ENCODE data around the gene SHROOM2.
A peak's percentile ranks its signal among the peaks of the same experiment; 100 is the strongest.

SHROOM2 gene

DNA sequence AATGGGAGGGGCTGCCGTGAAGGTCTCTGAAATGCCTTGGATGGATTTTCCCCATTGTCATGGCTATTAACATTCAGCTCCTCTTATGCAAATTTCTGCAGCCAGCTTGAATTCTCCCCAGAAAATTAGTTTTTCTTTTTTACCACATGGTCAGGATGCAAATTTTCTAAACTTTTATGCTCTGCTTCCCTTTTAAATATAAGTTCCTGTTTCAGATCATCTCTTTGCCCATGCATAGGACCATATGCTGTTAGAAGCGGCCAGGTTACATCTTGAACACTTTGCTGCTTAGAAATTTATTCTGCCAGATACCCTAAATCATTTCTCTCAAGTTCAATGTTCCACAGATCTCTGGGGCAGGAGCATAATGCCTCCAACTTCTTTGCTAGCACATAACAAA lies 167.2 kb downstream of the SHROOM2 start:
- no peak for TF ChIP-seq POLR2A (IDR thresholded peaks at IDR 0.05; ENCODE audit: low read length)
- no peak for TF ChIP-seq GATA1 (IDR thresholded peaks at IDR 0.05; ENCODE audit: low read depth, low read length)
- no peak for DNase-seq

DNA sequence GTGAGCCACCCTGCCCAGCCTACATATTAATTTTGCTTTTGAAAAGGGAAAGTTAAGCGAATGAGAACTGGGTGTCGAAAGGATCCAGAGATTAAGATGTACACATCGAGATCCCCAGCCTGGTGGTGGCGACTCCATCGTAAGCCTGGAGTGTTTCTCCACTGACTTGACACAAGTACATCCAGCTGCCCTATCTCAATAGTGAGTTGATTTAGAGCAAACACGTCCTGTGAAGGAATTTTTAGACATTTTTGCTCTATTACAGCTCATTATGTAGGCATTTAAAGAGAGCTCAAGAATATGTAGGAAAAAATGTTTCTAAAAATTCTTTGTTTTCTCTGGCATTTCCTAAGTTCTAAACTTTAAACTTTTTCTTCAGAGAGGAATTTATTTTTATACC lies 169.3 kb downstream of the SHROOM2 start:
- DNase-seq, result no peak
- TF ChIP-seq POLR2A (IDR thresholded peaks at IDR 0.05; ENCODE audit: low read length) (no peak), GATA1 (IDR thresholded peaks at IDR 0.05; ENCODE audit: low read depth, low read length) (no peak)

DNA sequence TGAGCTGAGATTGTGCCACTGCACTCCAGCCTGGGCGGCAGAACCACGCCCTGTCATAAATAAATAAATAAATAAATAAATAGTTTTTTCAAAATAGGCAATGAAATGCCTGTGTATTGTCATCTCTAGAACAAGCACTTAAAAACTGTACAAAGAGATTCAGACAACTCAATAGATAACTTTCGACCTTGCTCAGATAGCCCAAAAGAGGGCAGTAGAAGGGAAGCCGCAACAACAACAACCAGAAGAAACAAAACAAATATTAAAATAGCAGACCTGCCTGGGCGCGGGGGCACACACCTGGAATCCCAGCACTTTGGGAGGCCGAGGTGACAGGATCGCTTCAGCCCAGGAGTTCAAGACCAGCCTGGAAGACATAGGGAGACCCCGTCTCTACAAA lies 171.5 kb downstream of the SHROOM2 start:
- TF ChIP-seq POLR2A (IDR thresholded peaks at IDR 0.05; ENCODE audit: low read length) (no peak), GATA1 (IDR thresholded peaks at IDR 0.05; ENCODE audit: low read depth, low read length) (no peak)
- no peak for DNase-seq

DNA sequence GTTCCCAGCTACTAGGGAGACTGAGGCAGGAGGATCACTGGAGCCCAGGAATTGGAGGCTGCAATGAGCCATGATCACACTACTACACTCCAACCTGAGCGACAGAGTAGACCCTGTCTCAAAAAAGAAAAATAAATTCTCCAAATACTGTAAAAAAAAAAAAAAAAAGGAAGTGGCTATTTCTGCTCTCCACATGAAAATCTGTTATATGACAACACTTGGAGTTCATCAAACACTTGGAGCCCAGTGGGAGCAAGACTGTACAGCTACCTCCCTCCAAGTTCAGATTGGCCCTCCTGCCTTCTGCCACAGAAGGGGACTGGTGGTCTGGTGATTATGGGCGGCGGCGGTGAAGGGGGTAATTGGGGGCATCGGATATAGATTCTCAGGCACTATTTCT lies 172.0 kb downstream of the SHROOM2 start:
- TF ChIP-seq POLR2A (IDR thresholded peaks at IDR 0.05; ENCODE audit: low read length), result no peak
- no peak for TF ChIP-seq GATA1 (IDR thresholded peaks at IDR 0.05; ENCODE audit: low read depth, low read length)
- DNase-seq, result no peak

DNA sequence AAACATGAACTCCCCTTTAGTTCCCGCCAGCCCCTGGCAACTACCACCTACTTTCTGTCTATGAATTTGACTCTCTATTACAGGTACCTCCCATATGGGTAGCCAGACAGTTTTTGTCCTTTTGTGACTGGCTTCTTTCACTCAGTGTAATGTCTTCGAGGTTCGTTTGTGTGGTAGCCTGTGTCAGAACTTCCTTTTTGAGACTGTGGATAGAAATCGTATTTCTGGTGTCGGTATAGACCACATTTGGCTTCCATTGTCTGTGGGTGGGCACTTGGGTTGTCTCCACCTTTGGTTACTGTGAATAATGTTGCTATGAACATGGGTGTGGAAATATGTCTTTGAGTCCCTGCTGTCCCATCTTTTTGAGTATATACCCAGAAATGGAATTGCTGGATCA lies 175.5 kb downstream of the SHROOM2 start:
- TF ChIP-seq POLR2A (IDR thresholded peaks at IDR 0.05; ENCODE audit: low read length), result no peak
- TF ChIP-seq GATA1 (IDR thresholded peaks at IDR 0.05; ENCODE audit: low read depth, low read length), result no peak
- no peak for DNase-seq

DNA sequence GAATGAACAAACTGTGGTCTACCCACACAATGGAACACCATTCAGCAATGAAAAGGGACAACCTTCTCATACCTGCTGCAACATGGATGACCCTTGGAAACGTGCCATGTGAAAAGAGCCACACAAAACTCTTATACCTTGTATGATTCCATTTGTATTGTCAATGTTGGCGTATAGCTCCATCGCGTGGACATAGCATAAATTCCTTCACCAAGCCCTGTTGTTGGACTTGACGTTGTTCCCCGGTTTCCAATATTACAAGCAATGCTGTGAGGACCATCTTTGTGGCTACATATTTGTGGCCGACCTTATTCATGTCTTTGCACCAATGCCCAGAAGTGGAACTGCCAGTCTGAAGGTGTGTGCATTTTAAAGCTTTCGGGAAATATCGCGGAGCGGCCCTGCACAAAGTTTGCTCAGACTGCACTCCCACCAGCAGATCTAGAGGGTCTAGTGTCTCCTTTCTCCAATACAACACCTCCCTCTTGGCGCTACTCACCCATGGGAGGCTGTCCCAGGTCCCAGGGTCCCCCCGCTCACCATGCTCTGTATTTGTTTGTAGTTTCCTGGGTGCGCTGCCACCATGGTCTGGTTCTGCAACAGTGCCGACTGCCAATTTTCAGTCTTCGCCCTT lies 180.7 kb downstream of the SHROOM2 start, which contains the start of gene CLDN34:
Gene CLDN34 (plus strand): TSS at position 584 of the 634 bp plus-strand sequence. CDS start 0 bp downstream, at position 584.
- TF ChIP-seq GATA1 (IDR thresholded peaks at IDR 0.05; ENCODE audit: low read depth, low read length), result no peak
- TF ChIP-seq POLR2A (IDR thresholded peaks at IDR 0.05; ENCODE audit: low read length), result no peak
- no peak for DNase-seq

DNA sequence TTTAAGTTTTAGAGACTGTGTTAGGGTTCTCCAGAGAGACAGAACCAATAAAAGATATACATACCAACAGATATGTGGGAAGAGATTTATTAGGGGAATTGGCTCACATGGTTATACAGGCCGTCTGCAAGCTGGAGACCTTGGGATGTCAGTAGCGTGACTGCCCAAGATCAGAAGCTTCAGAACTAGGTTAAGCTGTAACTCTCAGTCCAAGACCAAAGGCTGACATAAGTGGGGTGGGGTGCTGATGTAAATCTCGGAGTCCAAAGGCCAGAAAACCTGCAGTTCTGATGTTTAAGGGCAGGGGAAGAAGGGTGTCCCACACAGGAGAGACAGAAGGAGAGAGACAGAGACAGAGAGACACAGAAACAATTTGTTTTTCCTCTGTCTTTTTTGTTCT lies 191.4 kb downstream of the SHROOM2 start:
- no peak for DNase-seq
- TF ChIP-seq POLR2A (IDR thresholded peaks at IDR 0.05; ENCODE audit: low read length), result no peak
- TF ChIP-seq GATA1 (IDR thresholded peaks at IDR 0.05; ENCODE audit: low read depth, low read length), result no peak

DNA sequence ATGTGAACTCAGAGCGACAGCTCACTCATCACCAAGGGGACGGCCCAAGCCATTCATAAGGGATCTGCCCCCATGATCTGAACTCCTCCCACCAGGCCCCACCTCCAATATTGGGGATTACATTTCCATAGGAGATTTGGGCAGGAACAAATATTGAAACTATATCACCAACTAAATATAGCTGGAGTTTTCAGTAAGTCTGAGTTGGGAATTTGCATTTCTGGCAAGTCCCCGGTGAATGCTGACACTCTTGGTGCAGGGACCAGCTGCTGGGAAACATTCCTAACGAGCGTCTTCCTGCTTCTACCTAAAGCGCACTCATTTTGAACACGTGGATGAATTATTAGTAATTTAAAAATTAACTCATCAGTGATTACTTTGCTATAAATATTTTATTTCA lies 194.2 kb downstream of the SHROOM2 start:
- TF ChIP-seq POLR2A (IDR thresholded peaks at IDR 0.05; ENCODE audit: low read length), result no peak
- DNase-seq, result no peak

DNA sequence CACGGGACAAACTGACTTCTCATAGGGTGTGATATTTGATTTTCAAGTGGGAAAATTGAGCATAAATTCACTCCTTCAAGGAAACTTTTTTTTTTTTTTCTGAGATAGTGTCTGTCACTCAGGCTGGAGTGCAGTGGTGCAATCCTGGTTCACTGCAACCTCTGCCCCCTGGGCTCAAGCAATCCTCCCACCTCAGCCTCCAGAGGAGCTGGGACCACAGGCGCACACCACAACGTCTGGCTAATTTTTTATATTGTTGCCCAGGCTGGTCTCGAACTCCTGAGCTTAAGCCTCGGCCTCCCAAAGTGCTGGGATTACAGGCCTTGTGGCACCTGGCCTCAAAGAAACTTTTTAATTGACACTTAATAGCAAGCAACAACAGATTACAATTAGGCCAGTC lies 194.7 kb downstream of the SHROOM2 start:
- DNase-seq, result no peak
- no peak for TF ChIP-seq GATA1 (IDR thresholded peaks at IDR 0.05; ENCODE audit: low read depth, low read length)
- no peak for TF ChIP-seq POLR2A (IDR thresholded peaks at IDR 0.05; ENCODE audit: low read length)

DNA sequence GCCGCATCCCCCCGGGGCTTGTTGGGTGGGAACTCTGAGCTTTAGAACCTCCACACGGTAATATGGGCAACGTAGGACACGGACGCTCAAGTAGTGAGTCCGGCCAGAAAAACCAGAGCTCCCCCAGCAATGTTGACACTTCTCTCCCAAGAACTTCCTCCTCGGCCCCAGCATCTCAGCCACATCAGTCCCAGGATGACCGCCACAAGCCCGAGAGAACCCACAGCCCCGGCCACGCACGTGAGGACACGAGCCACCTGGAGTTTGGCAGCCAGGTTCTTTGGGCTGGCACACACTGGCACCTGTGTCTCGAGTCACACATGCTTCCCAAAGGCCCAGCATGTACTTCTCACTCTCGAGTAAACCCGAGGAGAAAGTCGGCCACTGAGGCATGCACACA lies 197.2 kb downstream of the SHROOM2 start:
- no peak for DNase-seq
- no peak for TF ChIP-seq POLR2A (IDR thresholded peaks at IDR 0.05; ENCODE audit: low read length)
- TF ChIP-seq GATA1 (IDR thresholded peaks at IDR 0.05; ENCODE audit: low read depth, low read length), result no peak

DNA sequence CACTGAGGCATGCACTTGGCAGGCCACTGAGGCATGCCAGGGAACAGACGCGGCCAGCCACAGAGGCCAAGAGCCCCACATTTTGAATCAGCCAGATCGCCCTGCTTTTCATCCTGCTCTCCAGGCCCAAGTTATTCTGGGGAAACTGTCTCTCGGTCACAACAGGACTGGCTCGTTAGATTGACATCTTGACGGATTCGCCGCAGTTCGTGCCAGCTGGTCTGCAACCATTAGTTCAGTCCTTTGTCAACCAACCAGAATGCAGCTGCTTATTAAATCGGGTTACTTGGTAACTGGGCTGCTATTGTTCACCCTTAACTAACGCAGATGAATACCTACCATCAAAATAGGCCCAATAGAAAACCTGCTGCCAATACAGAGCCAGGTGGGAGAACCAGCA lies 197.6 kb downstream of the SHROOM2 start:
- TF ChIP-seq POLR2A (IDR thresholded peaks at IDR 0.05; ENCODE audit: low read length) (no peak), GATA1 (IDR thresholded peaks at IDR 0.05; ENCODE audit: low read depth, low read length) (no peak)
- no peak for DNase-seq

DNA sequence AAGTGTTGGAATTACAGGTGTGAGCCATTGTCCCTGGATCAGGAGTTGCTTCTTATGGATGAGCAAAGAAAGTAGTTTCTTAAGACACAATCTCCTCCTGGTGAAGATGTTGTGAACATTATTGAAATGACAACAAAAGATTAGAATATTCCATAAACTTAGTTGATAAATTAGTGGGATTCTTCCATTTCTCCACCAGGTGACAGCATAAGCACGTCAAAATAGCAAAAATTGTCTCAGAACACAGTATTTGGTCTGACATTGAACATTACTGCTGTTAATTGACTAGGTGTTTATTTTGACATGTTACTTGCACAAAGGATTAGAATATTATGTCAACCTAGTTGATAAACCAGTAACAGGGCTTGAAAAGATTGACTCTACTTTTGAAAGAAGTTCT lies 202.5 kb downstream of the SHROOM2 start:
- TF ChIP-seq GATA1 (IDR thresholded peaks at IDR 0.05; ENCODE audit: low read depth, low read length), result no peak
- no peak for TF ChIP-seq POLR2A (IDR thresholded peaks at IDR 0.05; ENCODE audit: low read length)
- DNase-seq, result peak; percentile 8 to 49

DNA sequence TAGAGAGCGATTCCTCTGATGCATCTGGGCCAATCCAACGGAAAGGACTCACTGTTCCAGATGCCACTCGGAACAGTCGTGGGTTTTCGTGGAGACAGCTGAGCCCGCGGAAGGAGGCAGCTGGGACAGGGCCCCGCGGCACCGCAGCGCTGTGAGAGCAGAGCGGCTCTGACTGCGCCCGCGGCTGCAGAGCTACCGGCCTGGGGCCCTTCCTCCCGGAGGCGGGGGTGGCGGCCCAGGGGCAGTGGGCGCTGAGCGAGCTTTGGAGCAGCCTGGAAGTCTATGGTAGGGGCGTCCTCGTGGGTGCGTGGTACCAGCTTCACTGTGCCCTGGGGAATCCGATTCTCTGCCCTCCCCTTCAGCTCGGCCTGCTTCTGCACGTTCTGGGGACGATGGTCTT lies 205.8 kb downstream of the SHROOM2 start:
- TF ChIP-seq POLR2A (IDR thresholded peaks at IDR 0.05; ENCODE audit: low read length) (no peak), GATA1 (IDR thresholded peaks at IDR 0.05; ENCODE audit: low read depth, low read length) (no peak)
- no peak for DNase-seq

DNA sequence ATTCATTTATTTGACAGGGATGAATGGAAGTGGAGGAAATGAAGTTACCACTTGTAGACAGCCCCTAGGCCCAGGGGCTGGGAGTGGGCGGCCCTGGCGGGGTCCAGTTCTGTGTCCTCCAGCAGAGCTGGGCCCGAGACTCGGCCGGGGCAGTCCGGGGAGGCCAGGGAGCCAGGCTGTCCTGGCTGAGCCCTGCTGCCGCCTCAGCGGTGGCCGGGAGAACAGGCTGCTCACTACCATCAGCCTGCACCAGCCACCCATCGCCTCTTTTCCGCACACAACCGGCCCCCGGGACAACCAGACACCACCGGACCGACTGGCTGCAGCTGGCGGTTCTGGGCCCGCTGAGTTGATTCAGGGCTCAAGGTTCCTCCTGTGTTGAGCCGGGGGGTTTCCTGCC lies 206.5 kb downstream of the SHROOM2 start:
- TF ChIP-seq POLR2A (IDR thresholded peaks at IDR 0.05; ENCODE audit: low read length) (no peak), GATA1 (IDR thresholded peaks at IDR 0.05; ENCODE audit: low read depth, low read length) (no peak)
- no peak for DNase-seq

DNA sequence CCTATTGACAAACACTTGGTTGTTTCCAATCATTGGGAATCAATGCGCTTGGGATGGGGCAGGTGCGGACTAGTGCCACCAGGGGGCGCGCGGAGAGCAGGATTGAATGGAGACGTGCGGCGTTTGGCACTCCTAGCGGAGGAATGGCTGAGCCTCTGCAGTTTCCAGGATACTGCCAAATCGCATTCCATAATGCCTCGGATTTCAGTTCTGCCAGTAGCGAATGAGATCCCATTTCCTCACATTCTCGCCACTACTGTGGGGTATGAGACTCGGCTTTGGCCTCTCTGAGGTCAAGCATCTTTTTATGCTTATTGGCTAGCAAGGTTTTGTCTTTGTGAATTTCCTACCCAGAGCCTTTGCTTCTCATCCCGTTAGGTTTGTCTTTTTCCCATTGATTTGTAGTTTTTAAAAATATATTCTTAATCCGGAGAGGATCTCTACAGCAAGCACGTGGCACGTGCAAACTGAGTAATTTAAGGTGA lies 209.7 kb downstream of the SHROOM2 start:
- TF ChIP-seq GATA1 (IDR thresholded peaks at IDR 0.05; ENCODE audit: low read depth, low read length), result no peak
- TF ChIP-seq POLR2A (IDR thresholded peaks at IDR 0.05; ENCODE audit: low read length), result no peak
- peak; percentile 74 to 88 for DNase-seq
